Breast epithelium (tissue), 4 donors: ENCODE data around the gene IL22RA1. TPM values are rescaled to one million over a fixed set of nuclear protein-coding genes. Genes with fewer than 3 reads are reported as not detected.
A peak's percentile ranks its signal among the peaks of the same experiment; 100 is the strongest.

Experiments
- DNase-seq, 2 donors: peaks; one replicate each; pipeline ENCODE4 v3.0.0-alpha.2; 2019; ENCODE audit warnings: low spot score in 2 of 2
- H3K27ac ChIP-seq, 2 donors: fragments of 200-600 bp; sonication (generic) in 1 of 2; one replicate each; pipeline ENCODE4 v1.5.1; 2016 to 2019; ENCODE audit warnings: mild to moderate bottlenecking in 1 of 2
- H3K27me3 ChIP-seq, 2 donors: fragments of 200-600 bp; sonication (generic) in 1 of 2; one replicate each; pipeline versions ENCODE4 v1.5.1 to v1.6.0; 2017 to 2019; ENCODE audit warnings: control low read depth in 1 of 2, mild to moderate bottlenecking in 1 of 2
- H3K36me3 ChIP-seq: fragments of 200-600 bp; one replicate; pipeline ENCODE4 v1.5.1; 2019
- H3K4me1 ChIP-seq, 2 donors: fragments of 200-600 bp; sonication (generic); one replicate each; pipeline ENCODE4 v1.5.1; 2016 to 2019; ENCODE audit warnings: control low read depth in 1 of 2
- H3K4me3 ChIP-seq, 3 donors: fragments of 200-600 bp; sonication (generic); 1 replicate in 2 of 3; 2 replicates in 1 of 3; pipeline ENCODE4 v1.5.1; 2016 to 2019; ENCODE audit warnings: mild to moderate bottlenecking in 3 of 3, moderate library complexity in 2 of 3
- H3K9me3 ChIP-seq, 2 donors: fragments of 200-600 bp; sonication (generic) in 1 of 2; one replicate each; pipeline ENCODE4 v1.5.1; 2016 to 2019; ENCODE audit warnings: control low read depth in 1 of 2
- POLR2A ChIP-seq: fragments of 450-650 bp; IDR thresholded peaks from one replicate; pipeline ENCODE4 v1.6.1; 2016; ENCODE audit warnings: antibody characterized with exemption, mild to moderate bottlenecking, moderate library complexity
- POLR2AphosphoS5 ChIP-seq, 3 donors: sonication (generic); formaldehyde crosslinking; IDR thresholded peaks; one replicate each; pipeline ENCODE4 v1.6.1; 2017; ENCODE audit warnings: antibody characterized with exemption in 3 of 3
- intact Hi-C: fragments of 100-400 bp; cut with DNase I; formaldehyde crosslinking; loops from one replicate; pipeline ENCODE4 v1.15.1; 2023; ENCODE audit warnings: low total_unique reads
- total RNA-seq, 3 donors: library from RNA; depleted of rRNA; stranded (reverse); fragments of >200 nt; gene quantifications; one replicate each; pipeline ENCODE4 v1.1.0, GENCODE V29; 2016
- TF ChIP-seq, protein P1 (sequence below), 3 donors: fragments of 450-650 bp; IDR thresholded peaks; one replicate each; pipeline ENCODE4 v1.5.1; 2016 to 2017; ENCODE audit warnings: antibody characterized with exemption in 3 of 3, mild to moderate bottlenecking in 3 of 3, moderate library complexity in 3 of 3

IL22RA1 gene
- total RNA-seq, 3 donors from 2014 or later = 0.73 to 0.98 TPM; not detected in 1

DNA sequence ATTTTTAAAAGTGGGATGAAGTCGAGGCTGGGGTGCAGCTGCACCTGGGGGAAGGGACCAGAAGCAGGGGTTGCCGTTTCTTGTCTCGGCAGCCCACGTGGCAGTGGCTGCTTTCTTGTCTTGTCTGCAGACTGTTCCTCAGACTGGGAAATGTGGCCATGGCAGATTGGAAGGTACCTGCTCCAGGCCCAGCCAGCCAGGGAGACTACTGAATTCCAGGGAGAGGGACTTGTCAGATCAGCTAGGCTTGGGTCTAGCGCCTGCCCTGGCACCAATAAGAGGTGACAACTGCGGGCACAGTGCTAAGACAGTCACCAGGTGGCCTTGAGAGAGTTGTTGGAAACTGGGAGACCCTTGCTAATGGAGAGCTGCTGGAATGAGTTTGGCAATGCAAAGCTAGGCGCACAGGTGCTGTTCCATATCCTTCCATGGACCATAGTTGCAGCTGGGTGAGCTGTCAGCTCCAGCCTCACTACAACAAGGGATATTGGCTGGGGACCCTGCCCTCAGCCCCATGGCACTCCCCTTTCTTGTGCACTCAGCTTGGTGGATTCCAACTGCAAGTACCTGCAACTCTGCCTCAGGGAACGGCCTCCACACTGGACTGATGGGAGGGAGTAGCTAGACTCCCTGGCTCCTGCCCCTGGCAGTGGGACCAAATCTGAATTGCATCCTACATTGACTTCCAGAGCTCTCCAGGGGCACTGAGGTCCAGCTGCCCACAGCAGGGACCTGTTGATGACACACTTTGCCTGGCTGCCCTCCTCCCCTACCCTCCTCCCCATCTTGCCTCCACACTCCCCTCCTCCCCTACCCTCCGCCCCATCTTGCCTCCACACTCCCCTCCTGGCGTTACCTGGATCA is 9.9 kb upstream of the IL22RA1 start:
- intact Hi-C loops = no loop called here
- DNase-seq = no peak
- TF ChIP-seq POLR2AphosphoS5 (IDR thresholded peaks at IDR 0.05) (no peak), POLR2A (no peak)
- TF ChIP-seq, protein P1, sequence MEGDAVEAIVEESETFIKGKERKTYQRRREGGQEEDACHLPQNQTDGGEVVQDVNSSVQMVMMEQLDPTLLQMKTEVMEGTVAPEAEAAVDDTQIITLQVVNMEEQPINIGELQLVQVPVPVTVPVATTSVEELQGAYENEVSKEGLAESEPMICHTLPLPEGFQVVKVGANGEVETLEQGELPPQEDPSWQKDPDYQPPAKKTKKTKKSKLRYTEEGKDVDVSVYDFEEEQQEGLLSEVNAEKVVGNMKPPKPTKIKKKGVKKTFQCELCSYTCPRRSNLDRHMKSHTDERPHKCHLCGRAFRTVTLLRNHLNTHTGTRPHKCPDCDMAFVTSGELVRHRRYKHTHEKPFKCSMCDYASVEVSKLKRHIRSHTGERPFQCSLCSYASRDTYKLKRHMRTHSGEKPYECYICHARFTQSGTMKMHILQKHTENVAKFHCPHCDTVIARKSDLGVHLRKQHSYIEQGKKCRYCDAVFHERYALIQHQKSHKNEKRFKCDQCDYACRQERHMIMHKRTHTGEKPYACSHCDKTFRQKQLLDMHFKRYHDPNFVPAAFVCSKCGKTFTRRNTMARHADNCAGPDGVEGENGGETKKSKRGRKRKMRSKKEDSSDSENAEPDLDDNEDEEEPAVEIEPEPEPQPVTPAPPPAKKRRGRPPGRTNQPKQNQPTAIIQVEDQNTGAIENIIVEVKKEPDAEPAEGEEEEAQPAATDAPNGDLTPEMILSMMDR (IDR thresholded peaks at IDR 0.05) = no peak
- no peaks in the 10 kb centered on the region for H3K9me3 ChIP-seq
- no peaks in the 10 kb centered on the region for H3K4me1 ChIP-seq
- H3K27me3 ChIP-seq = no peaks in the 10 kb centered on the region
- H3K27ac ChIP-seq = peak overlapping the region in 1 of 2 donors; percentile 3
- H3K4me3 ChIP-seq = peak overlapping the region in 1 of 3 donors; percentile 34
- no peaks in the 10 kb centered on the region for H3K36me3 ChIP-seq

DNA sequence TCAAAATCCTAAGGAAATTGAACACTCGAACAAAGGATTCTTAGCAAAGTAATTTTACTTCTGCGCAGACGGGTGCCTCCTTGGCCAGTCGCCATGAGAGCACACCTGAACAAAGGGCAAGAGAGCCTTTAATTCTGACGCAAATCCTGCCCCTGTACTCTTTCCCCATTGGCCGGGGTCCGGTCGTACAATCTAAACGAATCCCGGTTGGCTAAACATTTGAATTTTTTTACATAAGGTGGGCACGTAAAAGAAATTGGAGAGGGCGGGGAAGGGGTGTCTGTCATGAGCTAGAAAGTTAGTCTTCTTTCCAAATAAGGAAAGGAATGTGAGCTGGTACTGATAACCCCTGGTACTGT is 8.2 kb upstream of the IL22RA1 start:
- H3K4me3 ChIP-seq = peak overlapping the region in 2 of 3 donors; percentile 34 to 49
- no peaks in the 10 kb centered on the region for H3K4me1 ChIP-seq
- TF ChIP-seq, protein P1 (IDR thresholded peaks at IDR 0.05) = no peak
- no peak for TF ChIP-seq POLR2AphosphoS5 (IDR thresholded peaks at IDR 0.05)
- no peak for TF ChIP-seq POLR2A
- H3K9me3 ChIP-seq = no peaks in the 10 kb centered on the region
- DNase-seq = peak in 1 of 2 donors; percentile 92
- no peaks in the 10 kb centered on the region for H3K27me3 ChIP-seq
- no peaks in the 10 kb centered on the region for H3K36me3 ChIP-seq
- intact Hi-C loops = no loop called here
- peak overlapping the region; percentile 76 to 87 for H3K27ac ChIP-seq

DNA sequence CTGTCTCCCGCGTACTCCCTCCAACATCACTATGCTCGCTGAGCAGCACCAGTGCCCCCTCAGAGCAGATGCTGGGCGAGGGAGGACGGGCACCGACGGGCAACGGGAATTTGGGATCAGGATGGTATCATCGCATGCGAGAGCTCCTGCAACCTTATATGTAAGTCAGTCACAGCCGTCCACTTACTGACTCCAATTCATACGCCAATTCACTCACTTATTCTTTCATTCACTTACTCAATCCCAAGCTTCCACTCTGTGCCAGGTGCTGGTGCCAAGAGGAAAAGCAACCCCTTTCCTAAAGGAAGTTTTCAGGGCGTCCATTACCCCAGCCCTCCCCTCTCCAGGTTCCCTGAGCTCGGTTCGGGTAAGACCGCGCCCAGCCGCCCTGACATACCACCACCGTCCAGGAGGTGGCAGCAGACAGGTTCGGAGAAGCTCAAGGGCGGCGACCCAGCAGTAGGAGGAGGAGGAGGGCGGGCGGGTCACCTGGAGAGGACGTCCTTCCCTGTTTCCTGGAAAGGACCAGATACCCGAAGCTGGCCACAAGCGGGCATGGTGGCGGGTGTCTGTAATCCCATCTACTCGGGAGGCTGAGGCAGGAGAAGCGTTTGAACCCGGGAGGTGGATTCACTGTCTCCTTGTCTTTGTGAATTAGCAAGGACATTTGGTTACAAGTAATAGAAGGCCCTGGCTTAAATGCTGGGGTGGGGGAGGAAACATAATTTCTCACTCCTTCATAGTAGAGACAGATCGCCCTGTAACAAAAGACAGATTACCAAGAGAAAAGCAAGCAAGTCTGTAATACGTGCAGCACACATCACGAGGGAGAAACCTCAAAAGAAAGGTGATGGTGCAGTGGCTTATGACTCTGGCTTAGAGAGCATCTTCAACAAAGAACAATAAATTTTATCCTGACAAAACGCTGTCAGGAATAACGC is 7.6 kb upstream of the IL22RA1 start:
- Histone ChIP-seq H3K36me3 (no peaks in the 10 kb centered on the region), H3K27me3 (no peaks in the 10 kb centered on the region), H3K27ac (peak overlapping the region; percentile 76 to 87), H3K4me1 (no peaks in the 10 kb centered on the region), H3K9me3 (no peaks in the 10 kb centered on the region), H3K4me3 (peak overlapping the region in 2 of 3 donors; percentile 34 to 49)
- intact Hi-C loops = no loop called here
- TF ChIP-seq POLR2AphosphoS5 (IDR thresholded peaks at IDR 0.05) = peak in 2 of 3 donors; percentile 37 to 38
- TF ChIP-seq, protein P1 (IDR thresholded peaks at IDR 0.05) = peak; percentile 76 to 91 (median 88)
- TF ChIP-seq POLR2A = no peak
- DNase-seq = peak; percentile 94

- intact Hi-C loops = no loop called here
These were observed 6.9 kb upstream of the IL22RA1 start for GRCh38 chr1:24149866-24150233.

More at GRCh38 chr1:24149866-24150233, 6.9 kb upstream of the IL22RA1 start:
- Histone ChIP-seq H3K4me1 (no peaks in the 10 kb centered on the region), H3K4me3 (peak overlapping the region in 2 of 3 donors; percentile 34 to 49), H3K27me3 (no peaks in the 10 kb centered on the region), H3K27ac (no peak overlapping the region), H3K36me3 (no peaks in the 10 kb centered on the region), H3K9me3 (no peaks in the 10 kb centered on the region)
- TF ChIP-seq POLR2AphosphoS5 (IDR thresholded peaks at IDR 0.05) = no peak
- TF ChIP-seq, protein P1 (IDR thresholded peaks at IDR 0.05) = no peak
- TF ChIP-seq POLR2A = no peak
- DNase-seq = no peak
